ENCODE results near the gene INTS6L.
"Not testable (repeated sequence)": the region's sequence is repeated elsewhere in the genome, so short reads cannot be mapped to it uniquely, and the experiment has no call there.

The INTS6L gene

GRCh38 chrX:135557344-135557743 lies 36.9 kb downstream of the INTS6L start:
- TF ChIP-seq POLR2A (IDR thresholded peaks at IDR 0.05; ENCODE audit: extremely low read depth, insufficient read length) (no peak), MAX (IDR thresholded peaks at IDR 0.05; ENCODE audit: low read depth, low read length) (no peak), MYC (IDR thresholded peaks at IDR 0.05; ENCODE audit: low read depth, low read length) (no peak), CTCF (IDR thresholded peaks at IDR 0.05; ENCODE audit: low read depth, low read length) (no peak)
- no peak for DNase-seq (ENCODE audit: low read depth)
- no peak overlapping the region for H3K4me3 ChIP-seq (ENCODE audit: low read depth, low read length)

- no peak overlapping the region for H3K4me3 ChIP-seq (ENCODE audit: low read depth, low read length)
- DNase-seq (ENCODE audit: low read depth) = no peak
- TF ChIP-seq MYC (IDR thresholded peaks at IDR 0.05; ENCODE audit: low read depth, low read length) = no peak
- TF ChIP-seq CTCF (IDR thresholded peaks at IDR 0.05; ENCODE audit: low read depth, low read length) = peak; percentile 20
- TF ChIP-seq POLR2A (IDR thresholded peaks at IDR 0.05; ENCODE audit: extremely low read depth, insufficient read length) = no peak
- TF ChIP-seq MAX (IDR thresholded peaks at IDR 0.05; ENCODE audit: low read depth, low read length) = no peak
Measured at GRCh38 chrX:135572436-135572835, 52.0 kb downstream of the INTS6L start.

- no peak for DNase-seq (ENCODE audit: low read depth)
- no peak for TF ChIP-seq POLR2A (IDR thresholded peaks at IDR 0.05; ENCODE audit: extremely low read depth, insufficient read length)
- TF ChIP-seq CTCF (IDR thresholded peaks at IDR 0.05; ENCODE audit: low read depth, low read length) = no peak
- no peak for TF ChIP-seq MAX (IDR thresholded peaks at IDR 0.05; ENCODE audit: low read depth, low read length)
- TF ChIP-seq MYC (IDR thresholded peaks at IDR 0.05; ENCODE audit: low read depth, low read length) = no peak
- H3K4me3 ChIP-seq (ENCODE audit: low read depth, low read length) = no peak overlapping the region
Measured at GRCh38 chrX:135581496-135581895, 61.0 kb downstream of the INTS6L start.

- TF ChIP-seq POLR2A (IDR thresholded peaks at IDR 0.05; ENCODE audit: extremely low read depth, insufficient read length) = no peak
- TF ChIP-seq CTCF (IDR thresholded peaks at IDR 0.05; ENCODE audit: low read depth, low read length) = no peak
- no peak for TF ChIP-seq MYC (IDR thresholded peaks at IDR 0.05; ENCODE audit: low read depth, low read length)
- no peak for TF ChIP-seq MAX (IDR thresholded peaks at IDR 0.05; ENCODE audit: low read depth, low read length)
- no peak overlapping the region for H3K4me3 ChIP-seq (ENCODE audit: low read depth, low read length)
- DNase-seq (ENCODE audit: low read depth) = no peak
Measured at GRCh38 chrX:135585153-135585552, 64.7 kb downstream of the INTS6L start.

- no peak overlapping the region for H3K4me3 ChIP-seq (ENCODE audit: low read depth, low read length)
- no peak for DNase-seq (ENCODE audit: low read depth)
- no peak for TF ChIP-seq POLR2A (IDR thresholded peaks at IDR 0.05; ENCODE audit: extremely low read depth, insufficient read length)
- no peak for TF ChIP-seq MYC (IDR thresholded peaks at IDR 0.05; ENCODE audit: low read depth, low read length)
- TF ChIP-seq MAX (IDR thresholded peaks at IDR 0.05; ENCODE audit: low read depth, low read length) = no peak
- TF ChIP-seq CTCF (IDR thresholded peaks at IDR 0.05; ENCODE audit: low read depth, low read length) = no peak
Measured at GRCh38 chrX:135591871-135592270, 71.4 kb downstream of the INTS6L start.

- H3K4me3 ChIP-seq (ENCODE audit: low read depth, low read length); DNase-seq (ENCODE audit: low read depth): not testable (repeated sequence)
Measured at GRCh38 chrX:135594049-135594448, 73.6 kb downstream of the INTS6L start.

GRCh38 chrX:135594453-135594852 lies 74.0 kb downstream of the INTS6L start:
- not testable (repeated sequence) for DNase-seq (ENCODE audit: low read depth); H3K4me3 ChIP-seq (ENCODE audit: low read depth, low read length)

Data from NB4 (cell line).